Skin of body (tissue), 2 donors: ENCODE measurements around the gene CCL28. TPM values are rescaled to one million over a fixed set of nuclear protein-coding genes. Genes with fewer than 3 reads are reported as not detected.
A peak's percentile ranks its signal among the peaks of the same experiment; 100 is the strongest.
"Not testable (repeated sequence)": the region's sequence is repeated elsewhere in the genome, so short reads cannot be mapped to it uniquely, and the experiment has no call there.

Experiments
- DNase-seq: peaks from one replicate; lab custom pipeline; 2025; lab: John Stamatoyannopoulos, UW
- total RNA-seq: library from RNA; depleted of rRNA; stranded (reverse); fragments of >200 nt; gene quantifications from one replicate; pipeline ENCODE4 v1.2.3, GENCODE V29; 2014

The CCL28 gene
- total RNA-seq, 1 donor from 2014 or later: 4.3 TPM

DNA sequence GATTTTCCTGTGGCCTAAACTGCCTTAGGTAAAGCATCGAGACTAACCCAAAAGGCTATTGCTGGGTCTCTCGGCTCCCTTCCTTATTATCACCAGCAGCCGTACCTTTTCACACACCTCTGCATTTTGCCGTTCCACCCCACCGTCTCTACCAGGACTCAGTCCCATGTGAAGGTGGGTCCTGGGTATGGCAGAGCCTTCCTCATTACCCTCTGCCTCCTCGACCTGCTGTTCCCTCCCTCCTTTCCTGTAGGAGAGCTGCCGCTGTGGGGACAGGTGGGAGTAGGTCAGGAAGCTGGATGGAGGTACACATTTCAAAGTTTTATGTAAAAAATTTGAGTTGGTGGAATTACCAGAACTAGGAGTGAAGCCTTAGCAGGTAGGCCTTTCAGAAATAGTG lies 1.8 kb downstream of the CCL28 start:
- no peak for DNase-seq

DNA sequence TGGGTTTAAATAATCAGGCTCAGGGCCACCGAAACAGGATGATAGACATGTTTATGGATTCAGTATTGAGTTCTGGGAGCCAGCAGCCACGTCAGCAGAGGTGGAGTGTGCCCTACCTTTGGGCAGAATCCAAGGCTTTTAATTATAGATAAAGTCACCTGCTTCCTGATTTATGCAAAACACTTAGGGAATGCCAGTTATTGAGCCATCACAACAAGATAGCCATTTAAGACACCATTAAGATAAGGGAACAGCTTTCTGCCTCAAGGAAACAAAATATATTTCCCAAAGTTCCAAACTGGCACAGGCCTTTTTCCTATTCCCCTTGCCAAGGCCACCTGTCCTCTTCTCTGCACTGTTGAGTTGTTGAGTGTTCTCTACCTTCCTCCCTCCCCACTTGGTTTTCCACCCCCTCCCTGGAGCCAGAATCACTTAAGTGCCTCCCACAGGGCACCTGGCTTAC lies 2.4 kb downstream of the CCL28 start:
- DNase-seq: no peak

DNA sequence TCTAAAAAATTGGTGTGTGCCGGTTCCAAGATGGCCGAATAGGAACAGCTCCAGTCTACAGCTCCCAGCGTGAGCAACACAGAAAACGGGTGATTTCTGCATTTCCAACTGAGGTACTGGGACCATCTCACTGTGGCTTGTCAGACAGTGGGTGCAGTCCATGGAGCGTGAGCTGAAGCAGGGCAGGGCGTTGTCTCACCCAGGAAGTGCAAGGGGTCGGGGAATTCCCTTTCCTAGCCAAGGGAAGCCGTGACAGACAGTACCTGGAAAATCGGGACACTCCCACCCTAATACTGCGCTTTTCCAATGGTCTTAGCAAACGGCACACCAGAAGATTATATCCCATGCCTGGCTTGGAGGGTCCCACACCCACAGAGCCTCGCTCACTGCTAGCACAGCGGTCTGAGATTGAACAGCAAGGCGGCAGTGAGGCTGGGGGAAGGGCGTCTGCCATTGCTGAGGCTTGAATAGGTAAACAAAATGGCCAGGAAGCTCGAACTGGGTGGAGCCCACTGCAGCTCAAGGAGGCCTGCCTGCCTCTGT lies 9.6 kb downstream of the CCL28 start:
- not testable (repeated sequence) for DNase-seq

DNA sequence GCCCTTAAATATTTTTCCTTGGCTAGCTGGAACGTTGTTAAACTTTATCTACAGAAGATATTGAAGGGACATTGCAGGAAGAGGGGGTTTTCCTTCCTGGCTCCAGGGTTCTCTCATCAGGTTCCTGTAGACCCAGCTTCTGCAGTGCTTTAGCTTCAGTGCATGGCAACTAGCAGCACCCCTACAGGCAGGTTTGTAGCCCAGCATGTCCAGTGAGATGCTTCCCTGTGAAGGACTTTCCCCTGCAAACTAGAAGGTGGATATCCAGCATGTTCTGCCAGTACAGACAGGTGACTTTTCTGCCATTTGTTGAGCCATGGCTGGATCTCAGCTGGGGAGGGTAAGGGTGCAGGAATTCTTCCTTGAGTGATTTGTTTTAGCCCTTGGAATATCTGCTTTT lies 10.4 kb downstream of the CCL28 start:
- DNase-seq: no peak

DNA sequence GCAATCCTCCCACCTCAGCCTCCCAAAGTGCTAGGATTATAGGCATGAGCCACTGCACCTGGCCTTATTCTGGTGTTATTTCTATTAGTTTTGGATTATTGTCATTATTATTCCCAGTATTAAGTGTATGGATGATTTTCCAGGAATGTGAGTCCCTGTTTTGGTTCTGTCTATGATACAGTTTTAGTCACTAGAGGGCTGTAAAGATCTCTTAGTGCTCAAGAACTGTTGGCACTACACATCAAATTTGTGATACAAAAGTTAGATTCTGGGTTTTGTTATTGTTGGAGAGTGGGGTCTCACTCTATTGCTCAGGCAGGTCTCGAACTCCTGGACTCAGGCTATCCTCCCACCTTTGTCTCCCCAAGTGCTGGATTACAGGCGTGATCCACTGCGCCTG lies 12.1 kb downstream of the CCL28 start:
- DNase-seq: no peak

DNA sequence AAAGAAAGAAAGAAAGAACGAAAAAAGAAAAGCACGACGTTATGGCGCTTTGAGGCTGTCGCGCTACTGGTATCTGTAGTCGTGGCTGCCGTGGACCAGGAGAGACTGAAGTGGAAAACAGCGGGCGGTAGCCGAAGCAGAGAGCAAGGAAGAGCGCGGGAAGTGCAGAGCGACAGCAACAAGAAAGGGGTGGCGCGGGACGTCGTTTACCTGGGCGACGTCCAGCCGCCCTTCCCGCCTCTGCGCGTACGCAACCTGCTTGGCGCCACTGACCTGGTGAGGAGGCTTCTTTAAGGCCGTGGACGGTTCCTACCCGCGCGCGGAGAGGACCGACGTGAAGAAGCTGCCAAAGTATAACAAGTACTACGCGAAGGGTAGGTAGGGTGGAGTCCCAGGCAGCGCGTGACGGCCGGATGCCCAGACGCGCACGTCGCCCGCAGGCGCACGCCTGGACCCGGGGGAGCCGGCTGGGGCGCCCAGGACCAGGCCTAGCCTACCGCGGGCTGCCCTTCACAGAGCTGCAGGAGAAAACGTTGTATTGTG lies 15.4 kb downstream of the CCL28 start:
- DNase-seq: no peak

DNA sequence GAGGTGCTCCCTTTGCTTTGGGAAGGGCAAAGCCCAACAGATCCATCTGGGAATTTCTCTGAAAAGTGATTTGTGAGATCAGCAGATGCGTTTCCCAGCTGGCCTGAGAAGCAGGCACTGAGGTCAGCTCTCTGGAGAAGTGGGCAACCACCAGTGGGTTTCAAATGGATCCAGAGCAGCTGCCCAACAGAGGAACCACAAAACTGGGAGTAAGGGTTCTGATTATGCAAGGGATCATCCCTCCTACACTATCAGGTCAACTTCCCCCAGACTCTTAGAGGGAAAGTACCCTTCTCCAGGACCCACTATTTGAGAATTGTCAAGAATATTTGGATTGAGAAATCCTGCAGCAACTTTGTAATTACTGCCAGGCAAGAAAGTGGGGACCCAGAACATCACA lies 21.7 kb downstream of the CCL28 start:
- DNase-seq: no peak

DNA sequence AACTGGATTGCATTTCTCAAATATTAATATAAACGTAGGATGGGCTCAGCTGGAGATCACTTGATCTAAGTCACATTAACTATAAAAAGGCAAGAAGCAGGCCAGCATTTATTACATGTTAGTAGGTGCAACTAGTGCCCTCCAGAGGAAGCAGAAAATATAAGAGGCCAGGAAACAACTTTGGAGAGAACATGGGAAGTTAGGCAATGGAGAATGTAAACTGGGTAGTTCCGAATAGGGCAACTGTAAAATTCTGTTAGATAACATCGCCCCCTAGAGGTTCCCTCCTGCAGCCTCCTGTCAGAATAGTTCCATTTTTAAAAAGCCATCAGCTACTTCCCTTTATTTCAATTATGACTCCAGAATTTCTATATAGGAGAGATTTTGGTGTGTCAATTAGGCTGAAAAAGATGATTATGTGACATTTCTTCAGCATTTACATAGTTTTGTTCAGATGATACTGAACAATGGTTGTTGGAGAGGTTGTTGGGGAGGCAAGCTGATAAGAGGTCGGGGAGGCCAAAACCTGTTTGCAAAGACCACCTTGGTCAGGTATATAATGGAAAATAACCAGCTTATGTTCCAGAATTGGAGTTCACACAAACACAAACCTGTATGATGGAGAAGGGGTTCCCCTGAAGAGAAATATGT lies 22.4 kb downstream of the CCL28 start:
- peak; percentile 38 for DNase-seq

DNA sequence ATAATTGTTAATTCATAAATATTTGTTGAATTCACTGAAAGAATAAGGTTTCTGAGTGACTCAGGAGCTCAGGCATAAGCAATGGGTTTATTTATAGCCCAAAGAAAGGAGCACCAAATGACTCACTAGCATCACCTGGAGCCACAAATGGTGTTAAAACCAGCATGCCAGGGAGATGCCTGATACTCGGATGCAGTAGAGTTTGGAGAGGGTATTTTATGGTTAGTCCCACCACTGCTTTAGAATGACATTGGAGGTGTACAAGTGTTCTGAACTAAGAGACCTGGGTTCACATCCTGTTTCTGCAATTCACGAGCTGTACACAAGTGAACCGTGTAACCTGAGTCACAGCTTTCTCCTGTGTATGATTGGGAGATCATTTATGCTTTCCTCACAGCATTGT lies 25.2 kb downstream of the CCL28 start:
- DNase-seq: no peak

DNA sequence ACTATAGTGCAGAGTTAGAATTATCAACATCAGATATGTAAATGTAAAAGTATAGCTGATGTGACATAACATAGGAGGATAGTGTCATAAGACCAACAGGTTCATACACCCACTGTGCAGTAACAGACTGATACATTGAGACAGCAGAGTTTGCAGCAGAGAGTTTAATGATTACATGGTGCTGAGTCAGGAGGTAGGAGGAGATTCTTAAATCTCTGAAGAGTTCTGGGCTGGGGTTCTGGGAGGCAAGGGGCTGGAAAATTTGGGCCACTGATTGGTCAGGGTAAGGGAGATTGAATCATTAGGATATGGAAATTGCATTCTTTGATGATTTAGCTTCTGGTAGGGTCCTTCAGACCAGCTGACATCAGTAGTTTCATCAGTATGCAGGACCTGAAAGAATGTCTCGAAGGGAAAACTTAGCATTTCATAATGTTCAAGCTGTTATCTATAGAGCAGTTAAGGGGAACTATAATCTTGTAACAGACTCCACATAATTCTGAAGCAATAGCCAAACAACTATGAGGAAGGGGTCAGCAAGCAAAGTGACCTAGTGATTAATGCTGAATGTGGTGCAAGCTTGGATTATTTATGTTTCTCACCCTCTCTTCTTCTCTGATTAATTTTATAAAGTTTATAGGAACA lies 35.6 kb downstream of the CCL28 start:
- no peak for DNase-seq

DNA sequence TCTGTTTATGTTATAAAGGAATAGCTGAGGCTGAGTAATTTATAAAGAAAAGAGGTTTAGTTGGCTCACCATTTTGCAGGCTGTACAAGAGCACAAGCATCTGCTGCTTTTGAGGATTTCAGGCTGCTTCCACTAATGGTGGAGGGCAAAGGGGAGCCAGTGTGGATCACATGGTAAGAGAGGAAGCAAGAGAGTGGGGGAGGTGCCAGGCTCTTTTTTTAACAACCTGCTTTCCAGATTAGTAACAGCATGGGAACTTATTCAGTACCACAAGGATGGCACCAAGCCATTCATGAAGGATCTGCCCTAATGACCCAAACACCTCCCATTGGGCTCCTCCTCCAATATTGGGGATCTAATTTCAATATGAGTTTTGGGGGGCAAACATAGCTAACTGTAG lies 40.4 kb downstream of the CCL28 start:
- no peak for DNase-seq

DNA sequence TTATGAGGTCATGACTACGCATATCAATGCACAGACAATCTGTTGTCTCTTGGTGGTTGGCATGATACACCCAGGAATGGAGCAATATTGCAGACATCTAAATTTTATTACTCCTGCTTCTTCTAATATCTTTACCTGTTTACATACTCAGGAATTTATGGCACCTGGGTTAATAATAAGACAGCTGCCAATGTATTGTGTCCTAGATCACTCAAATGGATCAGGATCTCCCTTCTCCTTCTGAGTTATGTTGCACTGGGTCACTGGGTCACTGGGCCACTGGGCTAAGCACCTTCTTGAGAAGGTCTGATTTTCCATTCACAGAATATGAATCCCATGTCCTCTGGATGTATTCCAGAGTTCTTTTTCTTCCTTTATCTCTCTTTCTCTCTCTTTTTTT lies 41.8 kb downstream of the CCL28 start:
- DNase-seq: no peak

DNA sequence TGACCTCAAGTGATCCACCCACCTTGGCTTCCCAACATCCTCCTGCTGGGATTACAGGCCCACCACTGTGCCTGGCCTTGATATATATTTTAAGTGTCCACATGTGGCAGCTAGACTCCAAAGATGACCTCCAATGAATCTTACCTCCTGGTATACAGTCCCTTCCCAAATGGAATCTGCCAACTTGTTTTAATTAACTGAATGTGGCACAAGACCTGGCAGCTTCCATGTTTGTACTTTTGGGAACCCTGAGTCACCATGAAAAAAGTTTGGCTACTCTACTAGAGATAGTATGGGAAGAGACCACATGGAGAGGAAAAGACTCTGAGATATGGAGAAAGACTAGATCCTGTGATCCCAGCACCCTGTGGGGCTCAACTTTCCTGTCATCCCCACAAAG lies 42.5 kb downstream of the CCL28 start:
- no peak for DNase-seq

DNA sequence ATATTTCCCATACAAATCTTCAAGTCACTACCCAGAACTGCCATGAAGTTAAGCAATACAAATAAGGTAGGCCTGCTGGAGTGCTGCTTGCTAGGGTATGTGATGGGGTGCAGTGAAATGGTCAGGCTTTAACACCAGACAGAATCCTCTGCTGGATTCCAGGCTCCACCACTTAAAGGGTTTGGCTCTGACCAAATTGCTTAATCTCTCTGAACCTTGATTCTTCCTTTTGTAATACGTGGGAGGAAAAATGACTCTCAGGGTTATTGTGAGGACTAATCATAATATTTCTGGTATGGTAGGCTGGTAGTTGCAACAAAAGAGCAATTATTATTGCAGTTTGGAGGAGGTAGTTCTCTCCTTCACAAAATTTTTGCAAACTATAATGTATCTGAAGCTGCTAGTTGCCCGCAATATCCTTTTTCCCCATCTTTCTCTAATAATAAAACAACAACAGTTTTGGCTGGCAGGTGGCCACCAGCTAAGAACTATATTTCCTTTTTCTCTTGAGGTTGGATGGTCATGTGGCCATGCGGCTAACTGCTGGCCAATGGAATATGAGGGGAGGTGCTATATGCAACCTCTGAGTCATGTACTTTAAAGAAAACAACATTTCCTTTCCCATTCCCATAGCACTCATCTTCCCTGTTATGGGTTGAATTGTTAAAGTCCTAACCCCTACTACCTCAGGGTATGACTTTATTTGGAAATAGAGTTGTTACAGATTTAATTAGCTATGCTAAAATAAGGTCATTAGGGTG lies 44.1 kb downstream of the CCL28 start:
- no peak for DNase-seq

DNA sequence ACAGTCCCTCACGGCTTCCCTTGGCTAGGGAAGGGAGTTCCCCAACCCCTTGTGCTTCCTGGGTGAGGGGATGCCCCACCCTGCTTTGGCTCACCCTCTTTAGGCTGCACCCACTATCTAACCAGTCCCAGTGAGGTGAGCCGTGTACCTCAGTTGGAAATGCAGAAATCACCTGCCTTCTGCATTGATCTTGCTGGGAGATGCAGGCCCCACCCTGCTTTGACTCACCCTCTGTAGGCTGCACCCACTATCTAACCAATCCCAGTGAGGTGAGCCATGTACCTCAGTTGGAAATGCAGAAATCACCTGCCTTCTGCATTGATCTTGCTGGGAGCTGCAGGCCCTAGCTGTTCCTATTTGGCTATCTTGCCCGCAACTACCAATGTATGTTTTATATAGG lies 44.7 kb downstream of the CCL28 start:
- no peak for DNase-seq

DNA sequence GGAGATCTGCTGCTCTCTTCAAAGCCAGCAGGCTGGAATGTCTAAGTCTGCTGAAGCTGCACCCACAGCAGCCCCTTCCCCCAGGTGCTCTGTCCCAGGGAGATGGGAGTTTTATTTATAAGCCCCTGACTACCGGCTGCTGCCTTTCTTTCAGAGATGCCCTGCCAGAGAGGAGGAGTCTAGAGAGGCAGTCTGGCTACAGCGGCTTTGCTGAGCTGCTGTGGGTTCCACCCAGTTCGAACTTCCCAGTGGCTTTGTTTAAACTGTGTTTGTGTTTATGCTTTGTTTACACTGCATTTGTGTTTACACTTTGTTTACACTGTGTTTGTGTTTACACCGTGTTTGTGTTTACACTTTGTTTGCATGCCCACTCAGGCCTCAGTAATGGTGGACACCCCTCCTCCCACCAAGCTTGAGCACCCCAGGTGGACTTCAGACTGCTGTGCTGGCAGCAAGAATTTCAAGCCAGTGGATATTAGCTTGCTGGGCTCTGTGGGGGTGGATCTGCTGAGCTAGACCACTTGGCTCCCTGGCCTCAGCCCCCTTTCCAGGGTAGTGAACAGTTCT lies 45.4 kb downstream of the CCL28 start:
- DNase-seq: not testable (repeated sequence)

DNA sequence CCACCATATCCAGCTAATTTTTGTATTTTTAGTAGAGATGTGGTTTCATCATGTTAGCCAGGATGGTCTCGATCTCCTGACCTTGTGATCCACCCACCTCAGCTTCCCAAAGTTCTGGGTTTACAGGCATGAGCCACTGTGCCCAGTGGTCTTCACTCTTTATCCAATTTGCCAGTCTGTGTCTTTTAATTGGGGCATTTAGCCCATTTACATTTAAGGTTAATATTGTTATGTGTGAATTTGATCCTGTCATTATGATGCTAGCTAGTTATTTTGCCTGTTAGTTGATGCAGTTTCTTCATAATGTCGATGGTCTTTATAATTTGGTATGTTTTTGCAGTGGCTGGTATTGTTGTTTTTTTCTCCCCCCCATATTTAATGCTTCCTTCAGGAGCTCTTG lies 47.0 kb downstream of the CCL28 start:
- not testable (repeated sequence) for DNase-seq

DNA sequence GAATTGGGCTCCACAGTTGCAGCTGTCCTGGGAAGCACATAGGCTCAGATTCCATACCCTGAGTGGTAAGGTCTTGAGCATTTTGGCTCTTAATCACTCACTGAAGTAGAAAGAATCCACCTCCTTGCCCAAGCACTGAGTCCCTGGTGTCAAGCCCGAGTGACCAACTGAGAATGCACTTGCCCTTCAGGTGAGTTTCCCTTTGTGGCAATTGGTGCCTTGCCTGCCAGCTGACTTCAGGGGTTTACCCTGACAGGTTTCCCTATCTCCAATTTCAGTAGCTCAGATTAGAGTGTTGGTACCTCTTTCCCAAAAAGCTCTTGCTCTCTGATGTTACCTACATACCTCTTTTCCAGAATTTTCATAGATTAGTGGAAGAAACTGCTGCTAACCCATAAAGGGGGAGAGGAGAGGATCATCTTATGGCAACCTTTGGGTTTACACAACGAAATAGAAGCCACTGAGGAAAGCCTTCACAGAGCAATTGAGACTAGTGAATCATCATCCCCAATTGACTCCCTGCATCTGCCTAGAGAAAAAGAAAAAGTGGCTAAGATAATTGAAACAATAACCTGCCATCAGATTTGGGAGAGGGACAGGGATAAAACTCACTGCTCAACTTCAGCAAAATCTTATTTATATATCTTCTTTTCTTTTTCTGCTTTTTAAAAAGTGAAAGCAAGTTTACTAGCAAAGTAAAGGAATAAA lies 48.6 kb downstream of the CCL28 start:
- no peak for DNase-seq

DNA sequence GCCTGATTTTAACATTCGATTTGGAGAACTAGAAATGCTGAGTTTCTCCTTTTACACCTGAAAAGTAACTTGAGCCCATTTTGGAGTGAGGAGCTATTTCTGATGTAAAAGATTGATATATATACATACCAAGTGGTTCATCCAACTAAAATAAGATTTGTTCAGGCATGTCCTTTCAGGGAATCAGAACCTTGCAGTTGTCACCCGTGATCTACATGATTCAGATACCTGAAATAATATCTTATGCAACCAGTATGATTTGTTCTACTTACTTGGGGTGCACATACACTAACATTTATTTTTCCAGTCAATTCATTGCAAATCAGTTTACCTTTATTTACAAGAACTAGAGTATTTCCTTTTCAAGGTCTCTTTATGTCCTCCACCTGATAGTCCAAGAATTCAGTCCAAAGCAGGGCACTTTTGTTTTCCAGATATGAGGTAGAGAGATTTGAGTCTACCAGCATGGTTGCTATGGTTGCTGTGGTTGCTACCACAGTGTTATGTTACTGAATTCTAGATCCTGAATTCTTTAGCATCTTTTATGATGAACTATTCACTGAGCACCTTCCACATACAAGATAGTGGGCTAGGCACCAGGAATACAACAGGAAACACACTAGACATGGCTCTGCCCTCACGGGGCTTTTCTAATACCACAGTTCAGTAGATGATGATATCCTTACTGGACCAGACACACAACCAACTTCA lies 49.3 kb downstream of the CCL28 start:
- no peak for DNase-seq

DNA sequence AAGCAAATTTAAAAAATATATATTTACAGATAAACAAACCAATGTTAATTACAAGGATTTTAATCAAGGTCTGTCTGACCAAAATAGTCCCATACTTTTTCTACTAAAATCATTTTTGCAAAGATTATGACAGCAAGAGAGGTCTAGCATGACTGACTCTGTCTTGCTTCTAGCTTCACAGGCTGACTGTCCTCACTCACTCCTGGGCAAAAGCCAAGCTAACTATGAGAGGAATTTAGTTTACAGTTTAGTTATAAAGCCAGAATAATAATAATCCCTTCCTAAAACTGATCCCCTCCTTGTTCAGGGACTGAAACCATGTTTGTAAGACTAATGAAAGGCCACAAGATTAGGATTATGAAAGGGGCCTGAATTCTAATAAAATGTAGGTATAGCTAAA lies 53.5 kb downstream of the CCL28 start:
- DNase-seq: no peak
